ENCODE results near the gene PBXIP1.

Gene PBXIP1

DNA sequence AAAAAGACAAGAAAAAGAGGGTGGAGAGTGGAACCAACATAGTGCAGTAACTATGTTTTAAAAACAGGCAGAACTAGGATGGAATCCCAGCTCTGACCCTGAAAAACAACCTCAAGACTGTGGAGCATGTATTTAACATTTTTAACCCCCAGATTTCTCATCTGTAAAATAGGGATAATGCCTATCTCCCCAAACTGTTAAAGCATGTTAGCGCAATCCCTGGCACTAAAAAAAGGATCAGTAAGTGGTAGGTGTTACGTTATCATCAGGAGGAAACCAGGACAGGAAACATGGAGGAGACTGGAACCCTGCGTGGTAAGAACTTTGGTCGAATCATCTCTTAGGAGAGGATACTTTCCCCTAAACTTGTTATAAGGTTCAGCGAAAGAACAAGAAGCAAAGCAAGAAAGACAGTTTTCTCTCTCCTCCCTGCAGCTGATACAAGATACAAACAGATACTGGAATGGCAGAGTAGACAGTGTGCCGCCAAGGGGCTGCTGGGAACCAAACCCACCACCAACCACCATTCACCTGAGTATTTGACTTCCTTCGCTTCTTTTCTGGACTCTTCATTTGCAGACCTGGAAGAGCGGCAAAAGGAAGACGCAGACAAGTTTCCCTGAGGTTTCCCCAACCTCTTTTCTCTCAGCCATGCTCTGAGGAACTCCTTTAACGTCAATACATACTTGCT lies 4.7 kb upstream of the PBXIP1 start:
- TF ChIP-seq, protein P1, sequence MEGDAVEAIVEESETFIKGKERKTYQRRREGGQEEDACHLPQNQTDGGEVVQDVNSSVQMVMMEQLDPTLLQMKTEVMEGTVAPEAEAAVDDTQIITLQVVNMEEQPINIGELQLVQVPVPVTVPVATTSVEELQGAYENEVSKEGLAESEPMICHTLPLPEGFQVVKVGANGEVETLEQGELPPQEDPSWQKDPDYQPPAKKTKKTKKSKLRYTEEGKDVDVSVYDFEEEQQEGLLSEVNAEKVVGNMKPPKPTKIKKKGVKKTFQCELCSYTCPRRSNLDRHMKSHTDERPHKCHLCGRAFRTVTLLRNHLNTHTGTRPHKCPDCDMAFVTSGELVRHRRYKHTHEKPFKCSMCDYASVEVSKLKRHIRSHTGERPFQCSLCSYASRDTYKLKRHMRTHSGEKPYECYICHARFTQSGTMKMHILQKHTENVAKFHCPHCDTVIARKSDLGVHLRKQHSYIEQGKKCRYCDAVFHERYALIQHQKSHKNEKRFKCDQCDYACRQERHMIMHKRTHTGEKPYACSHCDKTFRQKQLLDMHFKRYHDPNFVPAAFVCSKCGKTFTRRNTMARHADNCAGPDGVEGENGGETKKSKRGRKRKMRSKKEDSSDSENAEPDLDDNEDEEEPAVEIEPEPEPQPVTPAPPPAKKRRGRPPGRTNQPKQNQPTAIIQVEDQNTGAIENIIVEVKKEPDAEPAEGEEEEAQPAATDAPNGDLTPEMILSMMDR (IDR thresholded peaks at IDR 0.05; ENCODE audit: poor library complexity, severe bottlenecking) = no peak
- no peaks in the 10 kb centered on the region for H3K9me3 ChIP-seq (ENCODE audit: severe bottlenecking)
- H3K4me1 ChIP-seq (ENCODE audit: insufficient read depth, poor library complexity, severe bottlenecking) = peaks cover 11% of the 10 kb centered on the region
- no peak for DNase-seq (ENCODE audit: low spot score)
- no peaks in the 10 kb centered on the region for H3K27me3 ChIP-seq (ENCODE audit: insufficient read depth, poor library complexity, severe bottlenecking)
- peaks cover 42% of the 10 kb centered on the region for H3K36me3 ChIP-seq (ENCODE audit: low read depth)
- peak overlapping the region; percentile 99 for H3K27ac ChIP-seq (ENCODE audit: poor library complexity, severe bottlenecking)
- no peak for ATAC-seq (ENCODE audit: low read depth)
- peak overlapping the region; percentile 86 for H3K4me3 ChIP-seq (ENCODE audit: severe bottlenecking)

DNA sequence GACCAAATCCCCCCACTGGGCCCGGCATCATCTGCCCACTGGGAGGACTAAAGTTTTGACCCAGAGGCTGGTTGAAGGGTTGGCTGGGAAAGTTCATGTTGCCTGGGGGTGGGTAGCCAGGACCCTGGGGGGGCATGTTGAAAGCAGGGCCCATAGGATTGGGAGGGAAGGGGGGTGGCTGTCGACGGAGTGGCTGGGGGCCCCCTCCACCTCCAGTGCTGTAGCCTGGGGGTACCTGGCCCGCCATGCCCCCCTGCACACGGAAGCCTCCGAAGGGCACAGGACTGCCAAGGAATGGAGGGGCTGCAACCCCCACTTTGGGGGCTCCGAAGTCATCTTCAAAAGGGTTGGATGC lies 3.5 kb upstream of the PBXIP1 start:
- peaks cover 17% of the 10 kb centered on the region for H3K4me1 ChIP-seq (ENCODE audit: insufficient read depth, poor library complexity, severe bottlenecking)
- no peak for DNase-seq (ENCODE audit: low spot score)
- TF ChIP-seq, protein P1 (IDR thresholded peaks at IDR 0.05; ENCODE audit: poor library complexity, severe bottlenecking) = no peak
- no peak for ATAC-seq (ENCODE audit: low read depth)
- no peak overlapping the region for H3K4me3 ChIP-seq (ENCODE audit: severe bottlenecking)
- no peak overlapping the region for H3K27ac ChIP-seq (ENCODE audit: poor library complexity, severe bottlenecking)
- no peaks in the 10 kb centered on the region for H3K9me3 ChIP-seq (ENCODE audit: severe bottlenecking)
- H3K36me3 ChIP-seq (ENCODE audit: low read depth) = peaks cover 30% of the 10 kb centered on the region
- H3K27me3 ChIP-seq (ENCODE audit: insufficient read depth, poor library complexity, severe bottlenecking) = no peaks in the 10 kb centered on the region

DNA sequence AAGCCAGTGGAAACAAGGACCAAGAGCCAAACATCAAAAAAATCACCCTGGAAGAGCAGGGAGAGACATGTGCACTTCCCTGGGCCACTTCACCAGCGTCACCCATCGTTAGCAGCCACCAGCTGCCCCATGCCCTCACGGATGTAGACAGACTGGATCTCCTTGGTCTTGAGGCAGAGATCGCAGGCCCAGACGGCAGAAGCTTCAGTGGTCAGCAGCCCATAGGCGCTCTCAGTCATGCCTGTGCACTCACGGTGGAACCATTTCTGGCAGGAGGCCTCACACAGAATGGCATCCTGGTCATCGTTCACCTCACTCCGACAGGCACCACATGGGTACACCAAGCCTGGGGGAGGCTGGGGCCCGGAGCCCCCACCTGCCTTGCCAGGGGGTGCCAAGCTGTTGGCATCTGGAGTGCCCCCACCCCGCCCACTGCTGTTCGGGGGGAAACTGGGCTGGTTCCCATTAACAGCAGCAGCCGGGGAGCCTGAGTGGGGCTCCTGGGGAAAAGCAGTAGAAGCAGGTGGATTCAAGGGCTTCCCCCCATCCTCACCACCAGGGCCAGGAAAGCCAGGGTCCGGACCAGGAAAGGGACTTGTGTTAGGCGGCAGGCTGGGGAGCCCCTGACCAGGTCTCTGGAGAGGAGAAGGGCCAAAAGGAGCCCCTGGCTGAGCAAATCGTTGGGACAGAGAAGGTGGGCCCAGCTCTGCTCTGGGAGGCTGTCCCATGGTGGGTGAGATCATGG lies 3.0 kb upstream of the PBXIP1 start:
- Histone ChIP-seq H3K4me3 (ENCODE audit: severe bottlenecking) (no peak overlapping the region), H3K36me3 (ENCODE audit: low read depth) (peaks cover 24% of the 10 kb centered on the region), H3K27me3 (ENCODE audit: insufficient read depth, poor library complexity, severe bottlenecking) (no peaks in the 10 kb centered on the region), H3K4me1 (ENCODE audit: insufficient read depth, poor library complexity, severe bottlenecking) (peaks cover 17% of the 10 kb centered on the region), H3K27ac (ENCODE audit: poor library complexity, severe bottlenecking) (no peak overlapping the region), H3K9me3 (ENCODE audit: severe bottlenecking) (no peaks in the 10 kb centered on the region)
- TF ChIP-seq, protein P1 (IDR thresholded peaks at IDR 0.05; ENCODE audit: poor library complexity, severe bottlenecking) = no peak
- DNase-seq (ENCODE audit: low spot score) (no peak), ATAC-seq (ENCODE audit: low read depth) (no peak)

DNA sequence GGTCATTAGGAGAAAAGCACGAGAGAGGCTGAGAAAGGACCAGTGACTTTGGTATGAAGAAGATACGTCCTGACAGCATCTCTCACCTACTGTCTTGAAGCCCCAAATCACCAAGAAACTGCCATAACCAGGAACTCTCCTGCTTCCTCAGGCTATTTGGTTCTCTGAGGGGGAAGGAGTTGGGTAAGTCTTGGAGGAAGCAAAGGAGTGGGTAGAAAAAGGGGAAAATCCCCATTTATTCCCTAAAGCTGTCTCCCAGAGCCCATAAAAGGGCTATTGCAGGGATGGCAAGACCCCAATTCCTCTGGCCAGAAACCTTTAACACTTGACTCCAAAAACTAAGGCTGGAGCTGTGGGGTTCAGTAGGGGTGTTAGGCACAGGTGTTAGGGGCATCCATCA lies 2.1 kb upstream of the PBXIP1 start:
- Histone ChIP-seq H3K9me3 (ENCODE audit: severe bottlenecking) (no peaks in the 10 kb centered on the region), H3K27ac (ENCODE audit: poor library complexity, severe bottlenecking) (no peak overlapping the region), H3K4me1 (ENCODE audit: insufficient read depth, poor library complexity, severe bottlenecking) (peaks cover 17% of the 10 kb centered on the region), H3K27me3 (ENCODE audit: insufficient read depth, poor library complexity, severe bottlenecking) (no peaks in the 10 kb centered on the region), H3K4me3 (ENCODE audit: severe bottlenecking) (no peak overlapping the region), H3K36me3 (ENCODE audit: low read depth) (peaks cover 16% of the 10 kb centered on the region)
- DNase-seq (ENCODE audit: low spot score) = no peak
- TF ChIP-seq, protein P1 (IDR thresholded peaks at IDR 0.05; ENCODE audit: poor library complexity, severe bottlenecking) = no peak
- no peak for ATAC-seq (ENCODE audit: low read depth)

Measured in RWPE2 (cell line).